Keratinocyte (primary cell): ENCODE results near the gene TNIK. TPM values are rescaled to one million over a fixed set of nuclear protein-coding genes. Genes with fewer than 3 reads are reported as not detected.

ENCODE experiments used
- DNase-seq: peaks from one replicate; pipeline ENCODE4 v3.0.0-alpha.2; 2011; ENCODE audit warnings: low read depth, missing footprints, low spot score
- FAIRE-seq: peaks from 2 replicates; lab custom pipeline; 2011; peaks lifted over from hg19 to GRCh38; lab: Jason Lieb, UNC
- H2AFZ ChIP-seq: 2 replicates; pipeline ENCODE4 v1.6.0; 2012; ENCODE audit warnings: low read length, control low read depth, inconsistent platforms; ENCODE audit not compliant: control insufficient read depth
- H3K27ac ChIP-seq: 2 replicates; pipeline ENCODE4 v1.5.1; 2011; ENCODE audit warnings: low read length; ENCODE audit not compliant: control insufficient read depth, insufficient read depth
- H3K27me3 ChIP-seq: 3 replicates; pipeline ENCODE4 v1.6.0; 2011; ENCODE audit warnings: low read length; ENCODE audit not compliant: control insufficient read depth, insufficient read depth; ENCODE audit errors: extremely low read depth
- H3K36me3 ChIP-seq, 2 experiments: 2 replicates in 1 of 2; 3 replicates in 1 of 2; pipeline ENCODE4 v1.5.1; 2011; ENCODE audit warnings: low read length in 2 of 2, mild to moderate bottlenecking in 1 of 2; ENCODE audit not compliant: control insufficient read depth in 2 of 2, insufficient read depth in 2 of 2; ENCODE audit errors: extremely low read depth in 1 of 2
- H3K4me1 ChIP-seq: 3 replicates; pipeline ENCODE4 v1.5.1; 2011; ENCODE audit warnings: low read length; ENCODE audit not compliant: control insufficient read depth, insufficient read depth; ENCODE audit errors: extremely low read depth
- H3K4me2 ChIP-seq: 3 replicates; pipeline ENCODE4 v1.6.0; 2011; ENCODE audit warnings: low read depth, low read length; ENCODE audit not compliant: control insufficient read depth, insufficient read depth; ENCODE audit errors: extremely low read depth
- H3K4me3 ChIP-seq, 3 experiments: fragments of 200-600 bp in 1 of 3; sonication (generic) in 1 of 3; 2 replicates in 2 of 3; 3 replicates in 1 of 3; pipeline ENCODE4 v1.5.1; 2011 to 2016; ENCODE audit warnings: low read length in 3 of 3, mild to moderate bottlenecking in 3 of 3, control low read depth in 2 of 3, inconsistent platforms in 1 of 3, low read depth in 1 of 3, mixed read lengths in 1 of 3, mixed run types in 1 of 3, moderate library complexity in 1 of 3; ENCODE audit not compliant: control insufficient read depth in 2 of 3, insufficient read depth in 2 of 3; ENCODE audit errors: extremely low read depth in 1 of 3
- H3K79me2 ChIP-seq: 2 replicates; pipeline ENCODE4 v1.6.0; 2012; ENCODE audit warnings: low read length; ENCODE audit not compliant: control insufficient read depth, insufficient read depth
- H3K9ac ChIP-seq: 3 replicates; pipeline ENCODE4 v1.6.0; 2011; ENCODE audit warnings: low read length; ENCODE audit not compliant: control insufficient read depth, insufficient read depth; ENCODE audit errors: extremely low read depth
- H3K9me1 ChIP-seq: 3 replicates; pipeline ENCODE4 v1.6.0; 2011; ENCODE audit warnings: low read length; ENCODE audit not compliant: control insufficient read depth, insufficient read depth; ENCODE audit errors: extremely low read depth
- H3K9me3 ChIP-seq: 2 replicates; pipeline ENCODE4 v1.5.1; 2012; ENCODE audit warnings: low read depth, low read length; ENCODE audit not compliant: control insufficient read depth
- H4K20me1 ChIP-seq: 3 replicates; pipeline ENCODE4 v1.6.0; 2011; ENCODE audit warnings: low read length; ENCODE audit not compliant: control insufficient read depth, insufficient read depth; ENCODE audit errors: extremely low read depth
- EZH2 ChIP-seq: IDR thresholded peaks from one replicate; pipeline ENCODE4 v1.6.1; 2012; ENCODE audit warnings: inconsistent platforms, mild to moderate bottlenecking, low read length, moderate library complexity
- dilution Hi-C: fragments of 300-500 bp; cut with MboI; formaldehyde crosslinking; loops from one replicate; pipeline ENCODE4 v1.7.0; 2020; ENCODE audit warnings: low sequenced_read_pairs; ENCODE audit not compliant: extremely low pct_ligation_motif_present
- polyA plus RNA-seq, 5 experiments: library from polyadenylated mRNA; depleted of rRNA in 3 of 5; stranded (reverse) in 3 of 5; stranded (forward) in 1 of 5; unstranded in 1 of 5; fragments of >200 nt; gene quantifications; 1 replicate in 1 of 5; 2 replicates in 3 of 5; 3 replicates in 1 of 5; pipeline versions ENCODE4 v1.2.1 to v1.2.3, GENCODE V29; 2011 to 2012; ENCODE audit warnings: missing spikeins in 2 of 5, low read depth in 1 of 5, low replicate concordance in 1 of 5
- TF ChIP-seq, protein P1 (sequence below), 3 experiments: IDR thresholded peaks in 1 of 3; conservative IDR thresholded peaks in 1 of 3; optimal IDR thresholded peaks in 1 of 3; 2 replicates in 2 of 3; 3 replicates in 1 of 3; pipeline versions ENCODE3 to v1.5.1; 2011; ENCODE audit warnings: low read length in 3 of 3, mild to moderate bottlenecking in 3 of 3, moderate library complexity in 2 of 3, control low read depth in 1 of 3, inconsistent platforms in 1 of 3; ENCODE audit not compliant: insufficient read depth in 2 of 3; ENCODE audit errors: extremely low read depth in 1 of 3

TNIK gene
- polyA plus RNA-seq, 1 donor (not counting 4 experiments of a cell fraction or from before 2014, with no cell fraction given), result 4.4 TPM

DNA sequence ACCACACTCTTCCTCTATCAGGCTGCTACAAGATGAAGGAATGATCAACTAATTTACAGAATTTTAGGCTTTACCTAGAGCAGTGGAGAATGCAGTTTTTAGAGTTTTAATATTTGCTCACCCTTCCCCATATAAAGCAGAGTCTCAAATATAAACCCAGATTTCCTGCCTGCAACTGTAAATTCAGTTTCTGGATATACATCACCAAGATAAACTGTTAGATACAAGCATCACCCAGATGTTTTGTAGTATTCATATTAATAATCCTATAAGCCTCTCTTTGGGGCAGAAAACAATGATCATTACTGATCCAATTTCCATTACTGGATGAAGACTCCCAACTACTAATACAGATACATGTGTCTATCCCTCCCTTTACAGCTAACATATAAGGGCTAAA is 205.9 kb downstream of the TNIK start:
- H3K9ac ChIP-seq, result no peak overlapping the region
- H3K27me3 ChIP-seq, result no peaks in the 10 kb centered on the region
- no peaks in the 10 kb centered on the region for H3K79me2 ChIP-seq
- H2AFZ ChIP-seq, result no peak overlapping the region
- H3K9me3 ChIP-seq, result no peaks in the 10 kb centered on the region
- no peaks in the 10 kb centered on the region for H4K20me1 ChIP-seq
- FAIRE-seq, result no peak
- no peaks in the 10 kb centered on the region for H3K36me3 ChIP-seq
- dilution Hi-C loops, result no loop called here
- H3K27ac ChIP-seq, result no peak overlapping the region
- H3K9me1 ChIP-seq, result no peaks in the 10 kb centered on the region
- no peak overlapping the region for H3K4me2 ChIP-seq
- no peak overlapping the region for H3K4me3 ChIP-seq
- H3K4me1 ChIP-seq, result no peaks in the 10 kb centered on the region
- DNase-seq, result no peak
- TF ChIP-seq, protein P1, sequence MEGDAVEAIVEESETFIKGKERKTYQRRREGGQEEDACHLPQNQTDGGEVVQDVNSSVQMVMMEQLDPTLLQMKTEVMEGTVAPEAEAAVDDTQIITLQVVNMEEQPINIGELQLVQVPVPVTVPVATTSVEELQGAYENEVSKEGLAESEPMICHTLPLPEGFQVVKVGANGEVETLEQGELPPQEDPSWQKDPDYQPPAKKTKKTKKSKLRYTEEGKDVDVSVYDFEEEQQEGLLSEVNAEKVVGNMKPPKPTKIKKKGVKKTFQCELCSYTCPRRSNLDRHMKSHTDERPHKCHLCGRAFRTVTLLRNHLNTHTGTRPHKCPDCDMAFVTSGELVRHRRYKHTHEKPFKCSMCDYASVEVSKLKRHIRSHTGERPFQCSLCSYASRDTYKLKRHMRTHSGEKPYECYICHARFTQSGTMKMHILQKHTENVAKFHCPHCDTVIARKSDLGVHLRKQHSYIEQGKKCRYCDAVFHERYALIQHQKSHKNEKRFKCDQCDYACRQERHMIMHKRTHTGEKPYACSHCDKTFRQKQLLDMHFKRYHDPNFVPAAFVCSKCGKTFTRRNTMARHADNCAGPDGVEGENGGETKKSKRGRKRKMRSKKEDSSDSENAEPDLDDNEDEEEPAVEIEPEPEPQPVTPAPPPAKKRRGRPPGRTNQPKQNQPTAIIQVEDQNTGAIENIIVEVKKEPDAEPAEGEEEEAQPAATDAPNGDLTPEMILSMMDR (optimal IDR thresholded peaks at IDR 0.05 in 1 of 3, IDR thresholded peaks at IDR 0.05 in 1 of 3, conservative IDR thresholded peaks at IDR 0.05 in 1 of 3; ENCODE audit: extremely low read depth in 1 of 3, insufficient read depth in 2 of 3, low read length in 3 of 3), result no peak
- no peak for TF ChIP-seq EZH2

DNA sequence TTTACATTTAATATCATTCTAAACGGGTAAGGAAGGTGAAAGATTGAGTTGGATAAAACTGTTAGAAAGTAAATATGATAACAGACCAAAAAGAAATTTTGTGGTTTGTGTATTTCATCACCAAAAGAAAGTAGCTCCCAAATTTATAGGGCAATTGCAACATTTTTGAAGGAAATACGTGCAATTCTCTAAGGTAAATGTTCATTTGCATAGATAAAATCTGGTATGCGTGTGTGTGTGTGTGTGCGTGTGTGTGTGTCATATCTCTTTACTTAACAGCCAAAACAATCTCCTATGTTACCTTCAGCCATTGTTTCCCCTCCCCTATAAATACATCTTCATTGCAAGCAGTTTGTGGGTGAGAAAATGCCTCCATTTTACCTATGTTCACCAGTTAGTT is 208.4 kb downstream of the TNIK start:
- H3K4me2 ChIP-seq, result no peak overlapping the region
- H3K9me1 ChIP-seq, result no peaks in the 10 kb centered on the region
- H2AFZ ChIP-seq, result no peak overlapping the region
- no peaks in the 10 kb centered on the region for H4K20me1 ChIP-seq
- no peaks in the 10 kb centered on the region for H3K9me3 ChIP-seq
- TF ChIP-seq, protein P1 (optimal IDR thresholded peaks at IDR 0.05 in 1 of 3, IDR thresholded peaks at IDR 0.05 in 1 of 3, conservative IDR thresholded peaks at IDR 0.05 in 1 of 3; ENCODE audit: extremely low read depth in 1 of 3, insufficient read depth in 2 of 3, low read length in 3 of 3), result no peak
- TF ChIP-seq EZH2, result no peak
- no peaks in the 10 kb centered on the region for H3K79me2 ChIP-seq
- no peak for FAIRE-seq
- no peaks in the 10 kb centered on the region for H3K4me1 ChIP-seq
- dilution Hi-C loops, result no loop called here
- no peaks in the 10 kb centered on the region for H3K36me3 ChIP-seq
- no peak overlapping the region for H3K9ac ChIP-seq
- H3K27me3 ChIP-seq, result no peaks in the 10 kb centered on the region
- no peak overlapping the region for H3K27ac ChIP-seq
- DNase-seq, result no peak
- no peak overlapping the region for H3K4me3 ChIP-seq
